Right lobe of liver (tissue), 6 donors: ENCODE measurements around the gene UBN1. TPM values are rescaled to one million over a fixed set of nuclear protein-coding genes. Genes with fewer than 3 reads are reported as not detected.

Experiments used
- ATAC-seq, 4 donors: fragments of 200-7000 bp; cut with Tn5 transposase; one replicate each; pipeline ENCODE4 v1.9.1; 2020; ENCODE audit warnings: mild to moderate bottlenecking in 4 of 4, moderate library complexity in 4 of 4
- DNase-seq, 3 donors: peaks; one replicate each; pipeline ENCODE4 v3.0.0-alpha.2; 2020
- H3K27ac ChIP-seq, 3 donors: fragments of 200-600 bp; one replicate each; pipeline ENCODE4 v1.8.0; 2022
- H3K27me3 ChIP-seq, 2 donors: fragments of 200-600 bp; one replicate each; pipeline ENCODE4 v1.8.0; 2022
- H3K36me3 ChIP-seq, 4 donors: fragments of 200-600 bp; sonication (generic) in 1 of 4; one replicate each; pipeline versions ENCODE4 v1.5.1 to v1.8.0; 2017 to 2022; ENCODE audit warnings: control low read depth in 1 of 4
- H3K4me1 ChIP-seq, 4 donors: fragments of 200-600 bp; sonication (generic) in 1 of 4; one replicate each; pipeline versions ENCODE4 v1.5.1 to v1.8.0; 2017 to 2022; ENCODE audit warnings: control low read depth in 1 of 4
- H3K4me3 ChIP-seq, 3 donors: fragments of 200-600 bp; one replicate each; pipeline ENCODE4 v1.8.0; 2022
- H3K9me3 ChIP-seq, 4 donors: fragments of 200-600 bp; sonication (generic) in 1 of 4; one replicate each; pipeline versions ENCODE4 v1.5.1 to v1.8.0; 2017 to 2022; ENCODE audit warnings: control low read depth in 1 of 4
- POLR2A ChIP-seq: fragments of 450-650 bp; IDR thresholded peaks from one replicate; pipeline ENCODE4 v1.6.1; 2017; ENCODE audit warnings: antibody characterized with exemption, mild to moderate bottlenecking
- WGBS: methylation state at CpG from one replicate; pipeline ENCODE4 v1.1.6; 2018; ENCODE audit warnings: low coverage, low lambda C conversion rate; ENCODE audit not compliant: insufficient coverage; ENCODE audit errors: missing lambda C conversion rate; 5-methylcytosine and 5-hydroxymethylcytosine counted together
- intact Hi-C, 2 donors: fragments of 100-400 bp; cut with DNase I; formaldehyde crosslinking; loops; one replicate each; pipeline versions ENCODE4 v1.11.2 to v1.14.1; 2022
- total RNA-seq, 6 experiments: library from RNA; depleted of rRNA in 2 of 6; stranded (reverse); fragments of >200 nt in 2 of 6; fragmentation: NEBNext Ultra II Directional in 3 of 6; extraction: Animal tissue kit (Norgen Biotek cat#: 25700) in 3 of 6; gene quantifications; one replicate each; pipeline versions ENCODE4 v1.1.0 to v1.2.4, GENCODE V29; 2016 to 2023
- TF ChIP-seq, protein P1 (sequence below), 4 donors: fragments of 200-600 bp in 3 of 4; fragments of 450-650 bp in 1 of 4; IDR thresholded peaks; one replicate each; pipeline versions ENCODE4 v1.5.1 to v1.8.0; 2016 to 2022; ENCODE audit warnings: antibody characterized with exemption in 4 of 4, mild to moderate bottlenecking in 2 of 4
- donor health status: DM: no; HTN: yes; CAD: no.
- donor health status: DM: no; HTN: no; CAD: no.
- donor health status: DM: no; HTN: no; CAD: no.
- donor health status: DM: no; HTN: yes; CAD: no.
- donor health status: DM: no; HTN: yes; CAD: no.

Gene UBN1
- total RNA-seq, 6 experiments from 2014 or later, result 12.0 to 18.6 (median 16.2) TPM

DNA sequence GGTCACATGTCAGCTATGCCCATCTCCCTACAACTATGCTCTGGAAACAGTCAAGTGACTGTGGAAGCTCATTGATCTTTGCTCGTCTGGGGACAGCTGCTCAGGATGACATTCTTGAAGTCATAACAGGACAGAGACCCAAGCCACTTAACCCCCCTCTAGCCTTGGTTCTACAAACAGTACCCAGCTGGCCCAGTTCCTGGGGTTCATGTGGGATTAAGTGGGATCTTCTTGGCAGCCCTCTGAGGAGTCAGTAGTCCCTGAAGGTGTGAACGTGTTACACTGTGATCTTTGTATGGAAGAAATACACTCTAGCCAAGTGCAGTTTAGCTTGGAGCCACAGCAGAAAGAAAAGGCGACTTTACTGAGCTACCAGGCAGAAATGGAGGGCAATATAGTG is 25.8 kb downstream of the UBN1 start:
- Histone ChIP-seq H3K4me1 (peaks cover 0 to 15% (median 7%) of the 10 kb centered on the region in 4 donors), H3K4me3 (no peak overlapping the region), H3K9me3 (no peaks in the 10 kb centered on the region), H3K27ac (no peak overlapping the region), H3K27me3 (no peaks in the 10 kb centered on the region), H3K36me3 (peaks cover 0 to 83% (median 41%) of the 10 kb centered on the region in 4 donors)
- no peak for TF ChIP-seq POLR2A
- TF ChIP-seq, protein P1, sequence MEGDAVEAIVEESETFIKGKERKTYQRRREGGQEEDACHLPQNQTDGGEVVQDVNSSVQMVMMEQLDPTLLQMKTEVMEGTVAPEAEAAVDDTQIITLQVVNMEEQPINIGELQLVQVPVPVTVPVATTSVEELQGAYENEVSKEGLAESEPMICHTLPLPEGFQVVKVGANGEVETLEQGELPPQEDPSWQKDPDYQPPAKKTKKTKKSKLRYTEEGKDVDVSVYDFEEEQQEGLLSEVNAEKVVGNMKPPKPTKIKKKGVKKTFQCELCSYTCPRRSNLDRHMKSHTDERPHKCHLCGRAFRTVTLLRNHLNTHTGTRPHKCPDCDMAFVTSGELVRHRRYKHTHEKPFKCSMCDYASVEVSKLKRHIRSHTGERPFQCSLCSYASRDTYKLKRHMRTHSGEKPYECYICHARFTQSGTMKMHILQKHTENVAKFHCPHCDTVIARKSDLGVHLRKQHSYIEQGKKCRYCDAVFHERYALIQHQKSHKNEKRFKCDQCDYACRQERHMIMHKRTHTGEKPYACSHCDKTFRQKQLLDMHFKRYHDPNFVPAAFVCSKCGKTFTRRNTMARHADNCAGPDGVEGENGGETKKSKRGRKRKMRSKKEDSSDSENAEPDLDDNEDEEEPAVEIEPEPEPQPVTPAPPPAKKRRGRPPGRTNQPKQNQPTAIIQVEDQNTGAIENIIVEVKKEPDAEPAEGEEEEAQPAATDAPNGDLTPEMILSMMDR (IDR thresholded peaks at IDR 0.05), result no peak
- 93% methylated on average over 3 of the region's 3 CpGs for WGBS
- DNase-seq (no peak), ATAC-seq (no peak)
- intact Hi-C loops, result no loop called here

DNA sequence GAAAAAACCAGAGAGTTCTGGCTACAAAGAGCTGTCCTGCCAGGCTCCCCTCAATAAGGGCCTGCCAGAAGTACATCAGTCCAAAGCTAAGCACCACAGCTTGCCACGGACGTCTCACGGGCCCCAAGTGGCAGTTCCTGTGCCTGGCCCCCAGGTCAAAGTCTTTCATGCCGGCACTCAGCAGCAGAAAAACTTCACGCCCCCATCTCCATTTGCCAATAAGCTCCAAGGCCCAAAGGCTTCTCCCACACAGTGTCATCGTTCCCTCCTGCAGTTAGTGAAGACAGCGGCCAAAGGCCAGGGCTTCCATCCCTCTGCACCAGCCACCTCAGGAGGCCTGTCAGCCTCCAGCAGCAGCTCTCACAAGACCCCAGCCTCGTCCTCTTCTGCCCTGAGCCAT is 27.4 kb downstream of the UBN1 start:
- Histone ChIP-seq H3K4me1 (no peaks in the 10 kb centered on the region), H3K4me3 (no peak overlapping the region), H3K27me3 (no peaks in the 10 kb centered on the region), H3K27ac (no peak overlapping the region), H3K36me3 (peaks cover 0 to 91% (median 47%) of the 10 kb centered on the region in 4 donors), H3K9me3 (no peaks in the 10 kb centered on the region)
- TF ChIP-seq, protein P1 (IDR thresholded peaks at IDR 0.05), result no peak
- TF ChIP-seq POLR2A, result no peak
- DNase-seq (peak in 1 of 3 donors; percentile 26), ATAC-seq (no peak)
- intact Hi-C loops, result no loop called here
- 100% methylated on average over 1 of the region's 8 CpGs for WGBS

DNA sequence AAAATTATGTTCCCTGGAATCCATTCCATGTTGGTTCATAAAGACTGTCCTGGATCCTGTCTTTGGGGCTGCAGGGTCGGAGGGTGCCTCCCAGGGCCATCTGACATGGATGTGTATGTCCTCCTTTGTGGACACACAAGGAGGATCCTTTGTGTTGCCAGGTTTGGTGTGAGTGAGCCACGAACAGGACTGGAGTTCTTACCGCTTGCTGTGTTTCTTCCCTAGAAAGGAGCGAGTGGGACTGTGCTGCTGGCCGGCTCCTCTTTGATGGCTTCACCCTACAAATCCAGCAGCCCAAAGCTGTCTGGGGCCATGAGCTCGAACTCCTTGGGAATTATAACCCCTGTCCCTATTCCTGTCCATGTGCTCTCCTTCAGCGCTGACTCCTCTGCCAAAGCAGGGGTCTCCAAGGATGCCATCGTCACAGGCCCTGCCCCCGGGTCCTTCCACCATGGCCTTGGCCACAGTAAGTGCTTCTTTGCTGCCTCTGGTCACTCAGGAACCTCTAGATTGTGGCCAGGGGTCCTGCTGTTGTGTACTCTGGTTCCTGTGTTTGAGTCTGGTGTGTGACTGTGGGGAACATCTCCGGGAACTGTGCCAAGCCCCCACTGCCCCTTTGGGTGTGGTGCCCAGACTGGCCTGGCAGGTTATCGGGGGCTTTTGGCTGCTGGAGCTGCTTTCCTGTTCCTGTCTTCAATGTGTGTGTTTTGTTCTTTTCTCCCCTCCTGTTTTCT is 29.5 kb downstream of the UBN1 start:
- no peaks in the 10 kb centered on the region for H3K9me3 ChIP-seq
- WGBS, result 100% methylated on average over 1 of the region's 11 CpGs
- DNase-seq, result peak in 1 of 3 donors; percentile 42
- no peaks in the 10 kb centered on the region for H3K4me1 ChIP-seq
- no peaks in the 10 kb centered on the region for H3K27me3 ChIP-seq
- intact Hi-C loops, result no loop called here
- no peak overlapping the region for H3K4me3 ChIP-seq
- no peak for TF ChIP-seq POLR2A
- TF ChIP-seq, protein P1 (IDR thresholded peaks at IDR 0.05), result no peak
- no peak overlapping the region for H3K27ac ChIP-seq
- peaks cover 6 to 94% (median 55%) of the 10 kb centered on the region in 4 donors for H3K36me3 ChIP-seq
- ATAC-seq, result no peak

DNA sequence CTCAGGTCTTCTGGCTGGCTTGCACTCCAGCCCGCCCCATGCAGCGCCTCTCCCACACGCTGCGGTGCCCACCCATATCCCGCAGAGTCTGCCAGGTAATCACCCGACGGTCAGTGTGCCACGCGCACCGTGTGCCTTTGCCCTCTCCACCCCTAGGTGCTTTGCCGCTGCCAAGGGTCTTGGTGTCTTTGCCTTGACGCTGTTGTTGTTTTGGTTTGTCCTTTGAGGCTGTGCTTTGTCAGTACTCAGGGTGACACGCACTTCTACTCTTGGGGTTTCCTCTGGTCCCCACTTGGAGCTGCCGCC is 30.1 kb downstream of the UBN1 start:
- no peak for ATAC-seq
- no peak for DNase-seq
- peaks cover 6 to 96% (median 55%) of the 10 kb centered on the region in 4 donors for H3K36me3 ChIP-seq
- no peaks in the 10 kb centered on the region for H3K9me3 ChIP-seq
- no peak overlapping the region for H3K4me3 ChIP-seq
- H3K4me1 ChIP-seq, result peaks cover 0 to 1% (median 0%) of the 10 kb centered on the region in 4 donors
- H3K27me3 ChIP-seq, result no peaks in the 10 kb centered on the region
- intact Hi-C loops, result no loop called here
- no peak for TF ChIP-seq POLR2A
- TF ChIP-seq, protein P1 (IDR thresholded peaks at IDR 0.05), result no peak
- no peak overlapping the region for H3K27ac ChIP-seq
- 76% methylated on average over 14 of the region's 14 CpGs for WGBS
